ENCODE measurements around the gene AQP3. TPM values are rescaled to one million over a fixed set of nuclear protein-coding genes. Genes with fewer than 3 reads are reported as not detected.

The AQP3 gene
- total and polyA plus RNA-seq, 2 of the 13 experiments (the other 11 are each of a cell fraction or from before 2014, with no cell fraction given) = 1.4 to 5.5 TPM

DNA sequence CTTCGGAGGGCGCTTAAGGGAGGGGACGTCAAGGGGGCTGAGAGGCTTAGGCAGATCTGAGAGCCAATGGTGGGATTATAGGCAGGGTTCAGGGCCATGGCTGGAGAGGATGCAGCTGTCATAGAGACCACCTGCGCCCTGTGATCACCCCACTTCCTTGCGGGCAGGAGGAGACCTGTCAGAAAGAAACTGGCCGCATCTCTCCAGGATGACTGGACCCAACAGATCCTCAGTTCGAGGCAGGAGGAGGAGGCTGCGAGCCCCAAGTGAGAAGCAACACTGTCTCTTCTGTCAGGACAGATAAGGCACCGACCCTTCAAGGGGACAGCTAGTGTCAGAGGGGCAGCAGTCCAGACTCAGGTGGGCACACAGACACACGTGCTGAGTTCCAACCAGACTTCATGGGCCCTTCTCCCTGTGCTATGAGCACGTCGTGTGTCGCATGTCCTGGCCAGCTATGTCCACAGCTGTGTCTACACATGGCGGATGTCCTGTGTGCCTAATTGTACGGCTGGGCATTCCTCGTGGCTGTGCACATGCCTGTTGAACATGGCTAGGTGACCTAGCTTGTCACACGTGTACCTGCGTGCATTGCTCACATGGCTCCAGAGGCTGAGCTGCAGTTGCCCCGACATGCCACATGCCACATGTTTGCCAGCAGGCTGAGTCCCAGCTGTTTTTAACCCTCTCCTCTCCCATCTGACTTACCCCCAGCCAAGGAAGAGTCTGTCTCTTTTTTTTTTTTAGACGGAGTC, 583 bp upstream of the AQP3 start (continued):
- TF ChIP-seq, protein P1, sequence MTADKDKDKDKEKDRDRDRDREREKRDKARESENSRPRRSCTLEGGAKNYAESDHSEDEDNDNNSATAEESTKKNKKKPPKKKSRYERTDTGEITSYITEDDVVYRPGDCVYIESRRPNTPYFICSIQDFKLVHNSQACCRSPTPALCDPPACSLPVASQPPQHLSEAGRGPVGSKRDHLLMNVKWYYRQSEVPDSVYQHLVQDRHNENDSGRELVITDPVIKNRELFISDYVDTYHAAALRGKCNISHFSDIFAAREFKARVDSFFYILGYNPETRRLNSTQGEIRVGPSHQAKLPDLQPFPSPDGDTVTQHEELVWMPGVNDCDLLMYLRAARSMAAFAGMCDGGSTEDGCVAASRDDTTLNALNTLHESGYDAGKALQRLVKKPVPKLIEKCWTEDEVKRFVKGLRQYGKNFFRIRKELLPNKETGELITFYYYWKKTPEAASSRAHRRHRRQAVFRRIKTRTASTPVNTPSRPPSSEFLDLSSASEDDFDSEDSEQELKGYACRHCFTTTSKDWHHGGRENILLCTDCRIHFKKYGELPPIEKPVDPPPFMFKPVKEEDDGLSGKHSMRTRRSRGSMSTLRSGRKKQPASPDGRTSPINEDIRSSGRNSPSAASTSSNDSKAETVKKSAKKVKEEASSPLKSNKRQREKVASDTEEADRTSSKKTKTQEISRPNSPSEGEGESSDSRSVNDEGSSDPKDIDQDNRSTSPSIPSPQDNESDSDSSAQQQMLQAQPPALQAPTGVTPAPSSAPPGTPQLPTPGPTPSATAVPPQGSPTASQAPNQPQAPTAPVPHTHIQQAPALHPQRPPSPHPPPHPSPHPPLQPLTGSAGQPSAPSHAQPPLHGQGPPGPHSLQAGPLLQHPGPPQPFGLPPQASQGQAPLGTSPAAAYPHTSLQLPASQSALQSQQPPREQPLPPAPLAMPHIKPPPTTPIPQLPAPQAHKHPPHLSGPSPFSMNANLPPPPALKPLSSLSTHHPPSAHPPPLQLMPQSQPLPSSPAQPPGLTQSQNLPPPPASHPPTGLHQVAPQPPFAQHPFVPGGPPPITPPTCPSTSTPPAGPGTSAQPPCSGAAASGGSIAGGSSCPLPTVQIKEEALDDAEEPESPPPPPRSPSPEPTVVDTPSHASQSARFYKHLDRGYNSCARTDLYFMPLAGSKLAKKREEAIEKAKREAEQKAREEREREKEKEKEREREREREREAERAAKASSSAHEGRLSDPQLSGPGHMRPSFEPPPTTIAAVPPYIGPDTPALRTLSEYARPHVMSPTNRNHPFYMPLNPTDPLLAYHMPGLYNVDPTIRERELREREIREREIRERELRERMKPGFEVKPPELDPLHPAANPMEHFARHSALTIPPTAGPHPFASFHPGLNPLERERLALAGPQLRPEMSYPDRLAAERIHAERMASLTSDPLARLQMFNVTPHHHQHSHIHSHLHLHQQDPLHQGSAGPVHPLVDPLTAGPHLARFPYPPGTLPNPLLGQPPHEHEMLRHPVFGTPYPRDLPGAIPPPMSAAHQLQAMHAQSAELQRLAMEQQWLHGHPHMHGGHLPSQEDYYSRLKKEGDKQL (CRISPR knock-in tag; IDR thresholded peaks at IDR 0.05; ENCODE audit: low read depth) = no peak
- TF ChIP-seq, protein P2, sequence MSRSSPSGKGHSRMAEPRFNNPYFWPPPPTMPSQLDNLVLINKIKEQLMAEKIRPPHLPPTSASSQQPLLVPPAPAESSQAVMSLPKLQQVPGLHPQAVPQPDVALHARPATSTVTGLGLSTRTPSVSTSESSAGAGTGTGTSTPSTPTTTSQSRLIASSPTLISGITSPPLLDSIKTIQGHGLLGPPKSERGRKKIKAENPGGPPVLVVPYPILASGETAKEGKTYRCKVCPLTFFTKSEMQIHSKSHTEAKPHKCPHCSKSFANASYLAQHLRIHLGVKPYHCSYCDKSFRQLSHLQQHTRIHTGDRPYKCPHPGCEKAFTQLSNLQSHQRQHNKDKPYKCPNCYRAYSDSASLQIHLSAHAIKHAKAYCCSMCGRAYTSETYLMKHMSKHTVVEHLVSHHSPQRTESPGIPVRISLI (CRISPR knock-in tag; IDR thresholded peaks at IDR 0.05; ENCODE audit: borderline replicate concordance) = 0 out of 2 replicates have a peak, but pooled peaks have one; percentile 2
- 0 out of 2 replicates have a peak, but pooled peaks have one; percentile 26 for TF ChIP-seq BORCS8-MEF2B (CRISPR knock-in tag; IDR thresholded peaks at IDR 0.05)

Data from HepG2 (cell line).